Astrocyte of the spinal cord (primary cell): ENCODE data around the gene ASPG.
A peak's percentile ranks its signal among the peaks of the same experiment; 100 is the strongest.

Source experiments
- DNase-seq: peaks from one replicate; pipeline ENCODE4 v3.0.0; 2011; ENCODE audit warnings: low read depth, low spot score
- H3K4me3 ChIP-seq: 2 replicates; pipeline ENCODE4 v1.5.1; 2011; ENCODE audit warnings: low read depth, mild to moderate bottlenecking, low read length, moderate library complexity
- in situ Hi-C: cut with HindIII; loops from 2 replicates; pipeline ENCODE4 v1.10.0; 2017; ENCODE audit warnings: low sequenced_read_pairs
- TF ChIP-seq, protein P1 (sequence below): IDR thresholded peaks from 2 replicates; pipeline ENCODE4 v1.5.1; 2012; ENCODE audit warnings: low read depth, mild to moderate bottlenecking, low read length, inconsistent platforms

The ASPG gene

DNA sequence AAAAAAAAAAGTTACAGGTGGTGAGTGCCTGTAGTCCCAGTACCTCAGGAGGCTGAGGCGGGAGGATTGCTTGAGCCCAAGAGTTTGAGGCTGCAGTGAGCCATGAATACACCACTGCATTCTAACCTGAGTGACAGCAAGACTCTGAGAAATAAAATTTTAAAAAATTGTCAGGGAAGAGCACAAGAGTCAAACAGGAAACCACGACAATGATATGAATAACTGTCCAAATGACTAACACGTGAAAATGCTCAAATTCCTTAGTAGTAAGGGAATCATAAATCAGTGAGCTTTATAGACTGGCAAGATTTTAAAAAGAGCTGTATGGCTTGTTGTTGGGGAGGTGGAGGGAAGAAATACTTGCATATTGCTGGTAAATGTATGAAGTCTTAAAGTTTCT lies 12.9 kb upstream of the ASPG start:
- no peak overlapping the region for H3K4me3 ChIP-seq
- TF ChIP-seq, protein P1, sequence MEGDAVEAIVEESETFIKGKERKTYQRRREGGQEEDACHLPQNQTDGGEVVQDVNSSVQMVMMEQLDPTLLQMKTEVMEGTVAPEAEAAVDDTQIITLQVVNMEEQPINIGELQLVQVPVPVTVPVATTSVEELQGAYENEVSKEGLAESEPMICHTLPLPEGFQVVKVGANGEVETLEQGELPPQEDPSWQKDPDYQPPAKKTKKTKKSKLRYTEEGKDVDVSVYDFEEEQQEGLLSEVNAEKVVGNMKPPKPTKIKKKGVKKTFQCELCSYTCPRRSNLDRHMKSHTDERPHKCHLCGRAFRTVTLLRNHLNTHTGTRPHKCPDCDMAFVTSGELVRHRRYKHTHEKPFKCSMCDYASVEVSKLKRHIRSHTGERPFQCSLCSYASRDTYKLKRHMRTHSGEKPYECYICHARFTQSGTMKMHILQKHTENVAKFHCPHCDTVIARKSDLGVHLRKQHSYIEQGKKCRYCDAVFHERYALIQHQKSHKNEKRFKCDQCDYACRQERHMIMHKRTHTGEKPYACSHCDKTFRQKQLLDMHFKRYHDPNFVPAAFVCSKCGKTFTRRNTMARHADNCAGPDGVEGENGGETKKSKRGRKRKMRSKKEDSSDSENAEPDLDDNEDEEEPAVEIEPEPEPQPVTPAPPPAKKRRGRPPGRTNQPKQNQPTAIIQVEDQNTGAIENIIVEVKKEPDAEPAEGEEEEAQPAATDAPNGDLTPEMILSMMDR: no peak
- in situ Hi-C loops: no loop called here

DNA sequence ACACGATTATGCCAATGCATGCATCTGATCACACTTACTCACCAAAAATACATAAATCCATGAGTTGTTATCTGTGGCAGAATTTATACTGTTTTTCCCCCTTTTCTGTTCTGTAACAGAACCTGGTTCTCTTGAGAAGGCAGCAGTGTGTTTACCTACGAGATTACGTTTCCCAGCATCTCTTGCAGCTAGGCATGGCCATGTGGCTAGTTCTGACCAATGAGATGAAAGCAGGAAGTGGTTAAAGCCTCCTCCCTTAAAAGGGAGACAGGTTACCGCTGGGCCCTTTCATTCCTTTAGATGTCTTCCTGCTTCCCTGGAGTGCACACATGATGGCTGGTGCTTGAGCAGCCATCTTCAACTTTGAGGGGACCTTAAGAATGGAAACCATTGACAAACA lies 11.7 kb upstream of the ASPG start:
- no peak overlapping the region for H3K4me3 ChIP-seq
- in situ Hi-C loops: no loop called here
- DNase-seq: no peak
- TF ChIP-seq, protein P1: no peak

More for the DNA sequence above, 12.9 kb upstream of the ASPG start:
- no peak for DNase-seq

DNA sequence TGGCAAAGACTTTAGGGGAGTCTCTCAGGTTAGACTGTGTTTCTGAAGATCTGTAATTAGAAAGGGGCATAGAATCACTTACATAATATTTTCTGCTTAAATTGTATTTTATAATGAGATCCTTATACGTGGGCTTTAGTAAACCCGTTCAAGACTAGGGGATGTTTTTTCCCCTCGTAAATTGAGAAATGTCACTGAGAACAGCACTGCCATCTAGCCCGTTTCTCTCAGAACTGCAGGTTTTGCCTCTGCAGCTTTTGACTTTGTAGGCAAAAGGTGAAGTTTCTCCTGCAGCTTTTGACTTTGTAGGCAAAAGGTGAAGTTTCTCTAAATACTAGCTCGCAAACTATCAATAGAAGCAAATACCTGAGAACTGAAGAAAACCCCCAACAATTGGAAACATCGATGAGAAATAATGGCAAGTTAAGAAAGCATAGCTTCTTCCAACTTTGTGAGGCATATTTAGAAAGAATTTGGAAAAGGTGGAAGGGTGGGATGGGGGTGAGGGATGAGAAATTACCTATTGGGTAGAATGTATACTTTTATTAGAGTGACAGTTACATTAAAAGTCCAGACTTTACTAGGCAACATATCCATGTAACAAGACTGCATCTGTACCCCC lies 9.9 kb upstream of the ASPG start:
- no peak for DNase-seq
- in situ Hi-C loops: no loop called here
- TF ChIP-seq, protein P1: peak; percentile 44
- no peak overlapping the region for H3K4me3 ChIP-seq

DNA sequence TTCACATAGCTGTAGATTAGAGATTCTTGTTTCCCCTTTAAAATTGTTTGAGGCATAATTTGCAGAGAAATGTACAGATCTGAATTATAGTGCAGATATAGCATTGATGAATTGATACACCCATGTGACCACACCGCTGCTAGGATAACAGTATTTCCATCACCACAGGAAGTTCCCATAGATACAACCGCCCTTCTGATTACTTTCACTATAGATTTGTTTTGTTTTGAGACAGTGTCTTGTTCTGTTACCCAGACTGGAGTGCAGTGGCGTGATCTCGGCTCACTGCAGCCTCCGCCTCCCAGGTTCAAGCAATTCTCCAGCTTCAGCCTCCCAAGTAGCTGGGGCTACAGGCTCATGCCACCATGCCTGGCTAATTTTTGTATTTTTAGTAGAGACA lies 8.8 kb upstream of the ASPG start:
- no peak for DNase-seq
- in situ Hi-C loops: no loop called here
- TF ChIP-seq, protein P1: no peak
- no peak overlapping the region for H3K4me3 ChIP-seq

DNA sequence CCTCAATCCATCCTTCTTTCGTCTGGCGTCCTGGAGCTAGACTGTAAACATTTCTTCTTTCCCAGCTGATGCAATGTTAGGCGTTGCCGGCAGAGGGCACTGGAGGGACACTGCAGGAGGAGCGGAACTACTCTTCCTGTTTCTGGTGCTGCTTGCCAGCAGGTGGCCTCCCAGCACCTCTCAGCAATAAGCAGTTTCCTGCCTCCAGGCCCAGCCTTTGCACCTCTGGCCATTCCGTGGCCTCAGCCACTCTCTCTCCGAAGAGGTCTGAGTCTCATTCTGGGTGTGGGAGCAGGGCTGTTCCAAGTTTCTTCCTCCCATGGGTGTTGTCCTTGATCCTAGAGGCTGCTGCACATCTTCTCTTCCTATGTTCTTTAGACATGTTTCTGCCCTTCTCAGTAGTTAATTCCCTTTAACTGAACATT lies 7.5 kb upstream of the ASPG start:
- in situ Hi-C loops: no loop called here
- TF ChIP-seq, protein P1: peak; percentile 100
- peak; percentile 82 for DNase-seq
- no peak overlapping the region for H3K4me3 ChIP-seq

DNA sequence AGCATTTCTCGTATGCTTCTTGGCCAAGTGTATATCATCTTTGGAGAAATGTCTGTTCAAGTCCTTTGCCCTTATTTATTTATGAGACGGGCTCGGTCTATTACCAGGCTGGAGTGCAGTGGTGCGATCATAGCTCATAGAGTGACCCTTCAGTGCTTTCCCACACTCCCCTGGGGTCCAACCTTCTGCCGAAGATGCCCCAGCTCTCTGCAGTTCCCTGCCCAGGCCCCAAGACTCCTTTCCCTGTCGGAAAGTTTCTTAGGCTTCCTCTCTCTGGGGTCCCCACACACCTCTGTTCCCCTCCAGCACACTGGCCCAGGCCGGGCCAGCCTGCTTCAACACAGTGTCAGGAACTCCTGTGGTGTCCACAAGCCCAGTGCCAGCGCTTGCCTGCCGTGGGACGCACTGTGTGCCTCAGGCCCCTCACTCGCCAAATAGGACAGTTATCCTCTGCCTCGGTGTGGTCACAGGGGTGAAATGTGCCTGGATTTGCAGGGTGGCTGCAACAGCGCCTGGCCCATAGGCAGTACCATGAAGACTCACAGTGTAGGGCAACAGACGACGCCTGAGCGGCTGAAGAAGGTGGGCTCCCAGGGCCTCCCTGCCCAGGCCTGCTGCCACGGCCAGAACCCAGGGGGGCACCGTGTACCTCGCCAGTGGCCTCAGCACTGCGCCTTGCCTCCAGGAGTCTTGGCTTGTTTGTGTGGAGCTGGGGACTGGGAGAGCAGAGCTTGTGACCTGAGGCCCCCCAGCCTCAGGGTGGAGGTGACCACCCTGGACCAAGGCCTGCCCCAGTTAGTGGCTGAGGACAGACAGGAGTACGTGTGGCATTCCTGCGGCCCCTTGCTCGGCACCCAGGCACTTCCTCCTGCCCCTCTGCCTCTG lies 4.9 kb upstream of the ASPG start:
- in situ Hi-C loops: no loop called here
- H3K4me3 ChIP-seq: no peak overlapping the region
- no peak for DNase-seq
- TF ChIP-seq, protein P1: no peak
